ENCODE measurements around the gene ACP7. TPM values are rescaled to one million over a fixed set of nuclear protein-coding genes. Genes with fewer than 3 reads are reported as not detected.

The ACP7 gene
- total RNA-seq, 1 experiment from 2014 or later = 0.11 TPM

GRCh38 chr19:39155741-39156140 lies 71.6 kb downstream of the ACP7 start (continued):
- TF ChIP-seq ETV6 (CRISPR knock-in tag; IDR thresholded peaks at IDR 0.05) = no peak
- no peak for TF ChIP-seq ZNF138 (CRISPR knock-in tag; conservative IDR thresholded peaks at IDR 0.05)
- TF ChIP-seq GRHL2 (CRISPR knock-in tag; IDR thresholded peaks at IDR 0.05; ENCODE audit: insufficient replicate concordance, severe bottlenecking) = no peak
- no peak for TF ChIP-seq CREM (CRISPR knock-in tag; IDR thresholded peaks at IDR 0.05)
- TF ChIP-seq SP1 (CRISPR knock-in tag; conservative IDR thresholded peaks at IDR 0.05) = no peak
- TF ChIP-seq AR (CRISPR knock-in tag; IDR thresholded peaks at IDR 0.05) = no peak
- TF ChIP-seq SMAD3 (CRISPR knock-in tag; IDR thresholded peaks at IDR 0.05; ENCODE audit: borderline replicate concordance) = no peak
- no peak for TF ChIP-seq RELA (CRISPR knock-in tag; IDR thresholded peaks at IDR 0.05; ENCODE audit: borderline replicate concordance)

DNA sequence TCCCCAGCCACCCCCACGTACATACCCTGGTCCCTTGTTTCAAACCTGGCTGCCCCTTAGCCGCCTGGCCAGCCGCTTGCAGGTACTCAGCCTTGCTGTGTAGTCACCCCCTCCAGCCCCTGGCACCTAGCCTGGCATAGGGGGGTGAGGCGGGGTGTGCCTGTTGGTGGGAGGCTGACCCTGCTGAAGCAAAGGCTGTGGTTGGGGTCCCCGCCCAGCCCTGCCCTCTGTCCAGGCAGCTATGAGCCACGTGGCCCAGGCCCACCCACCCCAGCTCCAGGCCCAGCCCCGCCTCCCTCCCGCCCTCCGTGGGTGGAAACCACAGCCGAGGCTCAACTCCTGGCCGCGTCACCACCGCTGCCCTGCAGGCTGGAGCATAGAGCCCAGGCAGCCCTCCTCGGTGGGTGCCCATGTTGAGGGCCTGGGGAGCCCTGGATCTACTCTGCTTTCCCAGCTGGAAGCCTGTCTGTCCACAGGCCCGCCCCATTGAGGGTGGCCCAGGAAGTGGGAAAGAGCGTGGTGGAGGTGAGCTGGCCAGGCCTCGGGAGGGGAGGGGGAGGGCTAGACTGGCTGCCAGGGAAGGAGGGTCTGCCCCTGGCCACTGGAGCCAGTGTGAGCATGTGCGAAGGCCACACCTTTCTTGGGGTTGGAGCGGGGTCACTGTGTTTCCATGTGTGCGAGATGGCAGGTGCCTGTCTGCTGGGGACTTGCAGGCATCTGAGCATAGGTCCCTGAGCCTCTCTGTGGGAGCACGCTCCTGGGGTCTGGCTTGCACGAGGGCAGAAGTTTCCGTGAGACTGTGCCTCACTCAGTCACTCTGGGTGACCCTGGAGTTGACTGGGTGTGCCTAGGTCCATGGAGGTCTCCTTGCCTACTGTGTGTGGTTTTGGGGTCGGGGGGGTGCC lies 72.4 kb downstream of the ACP7 start:
- Mint-ChIP-seq H3K27ac (no peak overlapping the region), H3K9me3 (no peaks in the 10 kb centered on the region), H3K27me3 (ENCODE audit: low read depth) (no peaks in the 10 kb centered on the region; the same call in 1 of the 2 replicates), H3K36me3 (peaks cover 4% of the 10 kb centered on the region; the same call in 1 of the 2 replicates), H3K4me3 (no peak overlapping the region), H3K4me1 (peaks cover 40% of the 10 kb centered on the region)
- DNase-seq (ENCODE audit: low spot score) (no peak), ATAC-seq (no peak)
- CTCF ChIA-PET = interaction anchor here (0.7 to 2.9 kb wide), 6 partner anchors 10 to 180 kb away, joined by 3 to 21 read pairs (median 5); no protein-coding TSS in a partner anchor
- POLR2A ChIA-PET = interaction anchor here (0.6 to 2.2 kb wide), 2 partner anchors 11 to 846 kb away, joined by 4 to 9 read pairs; no protein-coding TSS in a partner anchor
- TF ChIP-seq, protein P1, sequence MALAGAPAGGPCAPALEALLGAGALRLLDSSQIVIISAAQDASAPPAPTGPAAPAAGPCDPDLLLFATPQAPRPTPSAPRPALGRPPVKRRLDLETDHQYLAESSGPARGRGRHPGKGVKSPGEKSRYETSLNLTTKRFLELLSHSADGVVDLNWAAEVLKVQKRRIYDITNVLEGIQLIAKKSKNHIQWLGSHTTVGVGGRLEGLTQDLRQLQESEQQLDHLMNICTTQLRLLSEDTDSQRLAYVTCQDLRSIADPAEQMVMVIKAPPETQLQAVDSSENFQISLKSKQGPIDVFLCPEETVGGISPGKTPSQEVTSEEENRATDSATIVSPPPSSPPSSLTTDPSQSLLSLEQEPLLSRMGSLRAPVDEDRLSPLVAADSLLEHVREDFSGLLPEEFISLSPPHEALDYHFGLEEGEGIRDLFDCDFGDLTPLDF (CRISPR knock-in tag; IDR thresholded peaks at IDR 0.05) = no peak
- TF ChIP-seq, protein P2, sequence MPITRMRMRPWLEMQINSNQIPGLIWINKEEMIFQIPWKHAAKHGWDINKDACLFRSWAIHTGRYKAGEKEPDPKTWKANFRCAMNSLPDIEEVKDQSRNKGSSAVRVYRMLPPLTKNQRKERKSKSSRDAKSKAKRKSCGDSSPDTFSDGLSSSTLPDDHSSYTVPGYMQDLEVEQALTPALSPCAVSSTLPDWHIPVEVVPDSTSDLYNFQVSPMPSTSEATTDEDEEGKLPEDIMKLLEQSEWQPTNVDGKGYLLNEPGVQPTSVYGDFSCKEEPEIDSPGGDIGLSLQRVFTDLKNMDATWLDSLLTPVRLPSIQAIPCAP (CRISPR knock-in tag; IDR thresholded peaks at IDR 0.05) = no peak
- no peak for TF ChIP-seq ZNF512 (CRISPR knock-in tag; IDR thresholded peaks at IDR 0.05; ENCODE audit: borderline replicate concordance)
- no peak for TF ChIP-seq ZNF232 (CRISPR knock-in tag; IDR thresholded peaks at IDR 0.05)
- no peak for TF ChIP-seq TP53 (CRISPR knock-in tag; IDR thresholded peaks at IDR 0.05)
- no peak for TF ChIP-seq JAZF1 (CRISPR knock-in tag; IDR thresholded peaks at IDR 0.05)
- TF ChIP-seq, protein P3, sequence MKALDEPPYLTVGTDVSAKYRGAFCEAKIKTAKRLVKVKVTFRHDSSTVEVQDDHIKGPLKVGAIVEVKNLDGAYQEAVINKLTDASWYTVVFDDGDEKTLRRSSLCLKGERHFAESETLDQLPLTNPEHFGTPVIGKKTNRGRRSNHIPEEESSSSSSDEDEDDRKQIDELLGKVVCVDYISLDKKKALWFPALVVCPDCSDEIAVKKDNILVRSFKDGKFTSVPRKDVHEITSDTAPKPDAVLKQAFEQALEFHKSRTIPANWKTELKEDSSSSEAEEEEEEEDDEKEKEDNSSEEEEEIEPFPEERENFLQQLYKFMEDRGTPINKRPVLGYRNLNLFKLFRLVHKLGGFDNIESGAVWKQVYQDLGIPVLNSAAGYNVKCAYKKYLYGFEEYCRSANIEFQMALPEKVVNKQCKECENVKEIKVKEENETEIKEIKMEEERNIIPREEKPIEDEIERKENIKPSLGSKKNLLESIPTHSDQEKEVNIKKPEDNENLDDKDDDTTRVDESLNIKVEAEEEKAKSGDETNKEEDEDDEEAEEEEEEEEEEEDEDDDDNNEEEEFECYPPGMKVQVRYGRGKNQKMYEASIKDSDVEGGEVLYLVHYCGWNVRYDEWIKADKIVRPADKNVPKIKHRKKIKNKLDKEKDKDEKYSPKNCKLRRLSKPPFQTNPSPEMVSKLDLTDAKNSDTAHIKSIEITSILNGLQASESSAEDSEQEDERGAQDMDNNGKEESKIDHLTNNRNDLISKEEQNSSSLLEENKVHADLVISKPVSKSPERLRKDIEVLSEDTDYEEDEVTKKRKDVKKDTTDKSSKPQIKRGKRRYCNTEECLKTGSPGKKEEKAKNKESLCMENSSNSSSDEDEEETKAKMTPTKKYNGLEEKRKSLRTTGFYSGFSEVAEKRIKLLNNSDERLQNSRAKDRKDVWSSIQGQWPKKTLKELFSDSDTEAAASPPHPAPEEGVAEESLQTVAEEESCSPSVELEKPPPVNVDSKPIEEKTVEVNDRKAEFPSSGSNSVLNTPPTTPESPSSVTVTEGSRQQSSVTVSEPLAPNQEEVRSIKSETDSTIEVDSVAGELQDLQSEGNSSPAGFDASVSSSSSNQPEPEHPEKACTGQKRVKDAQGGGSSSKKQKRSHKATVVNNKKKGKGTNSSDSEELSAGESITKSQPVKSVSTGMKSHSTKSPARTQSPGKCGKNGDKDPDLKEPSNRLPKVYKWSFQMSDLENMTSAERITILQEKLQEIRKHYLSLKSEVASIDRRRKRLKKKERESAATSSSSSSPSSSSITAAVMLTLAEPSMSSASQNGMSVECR (CRISPR knock-in tag; IDR thresholded peaks at IDR 0.05; ENCODE audit: borderline replicate concordance) = no peak
- TF ChIP-seq AR (CRISPR knock-in tag; IDR thresholded peaks at IDR 0.05) = no peak
- TF ChIP-seq ZNF671 (CRISPR knock-in tag; IDR thresholded peaks at IDR 0.05) = no peak
- TF ChIP-seq ATF1 (CRISPR knock-in tag; IDR thresholded peaks at IDR 0.05) = no peak
- TF ChIP-seq IRF2 (CRISPR knock-in tag; IDR thresholded peaks at IDR 0.05; ENCODE audit: borderline replicate concordance, low read depth) = no peak
- no peak for TF ChIP-seq NFE2L1 (CRISPR knock-in tag; IDR thresholded peaks at IDR 0.05)
